SKM-1 (cell line): Measurements from ENCODE around the gene PAX4.

Source experiments
- DNase-seq: peaks from one replicate; lab custom pipeline; 2025; ENCODE audit not compliant: unreplicated experiment; lab: John Stamatoyannopoulos, UW

Gene PAX4, protein sequence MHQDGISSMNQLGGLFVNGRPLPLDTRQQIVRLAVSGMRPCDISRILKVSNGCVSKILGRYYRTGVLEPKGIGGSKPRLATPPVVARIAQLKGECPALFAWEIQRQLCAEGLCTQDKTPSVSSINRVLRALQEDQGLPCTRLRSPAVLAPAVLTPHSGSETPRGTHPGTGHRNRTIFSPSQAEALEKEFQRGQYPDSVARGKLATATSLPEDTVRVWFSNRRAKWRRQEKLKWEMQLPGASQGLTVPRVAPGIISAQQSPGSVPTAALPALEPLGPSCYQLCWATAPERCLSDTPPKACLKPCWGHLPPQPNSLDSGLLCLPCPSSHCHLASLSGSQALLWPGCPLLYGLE

DNA sequence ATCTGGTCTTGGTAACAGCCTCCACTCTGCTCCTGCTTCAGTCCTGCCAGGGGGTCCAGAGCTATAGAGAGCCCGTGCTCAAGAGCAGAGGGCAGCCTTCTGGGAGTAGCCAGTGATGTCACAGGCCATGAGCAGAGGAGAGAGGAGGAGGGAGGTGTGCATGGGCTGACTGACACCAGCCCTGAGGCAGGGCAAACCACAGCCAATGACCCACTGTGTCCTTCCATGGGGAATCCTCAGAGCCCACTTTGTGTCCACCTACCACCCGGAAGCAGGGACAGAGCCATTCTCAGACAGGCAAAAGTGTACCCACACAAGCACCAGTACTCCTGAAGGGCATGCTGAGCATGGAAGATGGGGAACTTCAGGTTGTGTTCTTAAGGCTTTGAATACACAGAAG is at the start of gene PAX4:
TSS of gene PAX4 (minus strand) at position 101 of the 400 bp plus-strand sequence. CDS start 2,214 bp downstream, outside the sequence.
- DNase-seq = no peak

DNA sequence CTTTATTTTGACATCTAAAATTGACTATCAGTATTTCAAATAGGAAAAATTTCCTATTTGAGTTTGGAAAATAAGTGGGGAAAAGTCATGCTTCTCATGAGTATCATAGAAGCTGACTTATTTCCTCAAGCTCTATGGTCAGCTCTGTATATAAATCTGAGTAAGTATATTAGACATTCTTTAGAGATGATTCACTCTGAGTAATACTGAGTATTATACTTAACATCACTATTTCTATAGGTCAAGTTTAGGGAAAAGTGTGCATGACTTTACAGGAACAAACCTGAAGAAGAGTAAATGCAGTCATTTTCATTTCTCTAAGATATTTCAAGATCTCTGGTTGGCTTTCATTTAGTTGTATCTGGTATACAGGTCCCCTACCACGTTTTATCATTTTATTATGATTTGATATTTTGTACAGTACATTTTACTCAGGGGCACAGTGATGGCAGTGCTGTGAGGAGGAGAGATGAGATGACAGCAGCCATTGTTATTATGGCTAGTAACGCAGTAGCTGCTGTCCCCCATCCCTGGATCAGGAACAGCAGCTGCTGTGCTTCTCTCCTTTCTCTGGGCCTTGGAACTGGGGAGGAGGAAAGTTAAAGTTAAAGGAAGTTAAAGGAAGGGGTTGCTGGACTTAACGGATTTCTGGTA is 49.2 kb upstream of the PAX4 start:
- no peak for DNase-seq

DNA sequence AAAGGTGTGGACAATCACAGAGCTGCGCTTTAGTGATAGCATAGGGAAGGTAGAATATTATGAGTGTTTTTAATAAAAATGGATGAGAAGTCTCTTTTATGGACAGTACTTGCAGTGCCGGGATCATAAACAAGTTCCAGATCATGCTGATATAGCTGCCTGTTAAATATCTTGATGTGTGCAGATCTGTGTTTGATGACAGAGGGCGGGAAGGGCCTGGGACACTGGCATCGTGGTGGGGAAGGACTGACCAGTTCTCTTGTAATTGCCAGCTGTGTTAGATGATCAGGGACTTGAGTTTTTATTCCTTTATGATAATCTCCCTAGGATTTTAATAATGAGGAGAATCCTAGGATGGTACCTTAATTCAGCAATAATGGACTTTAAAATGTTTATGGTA is 48.7 kb upstream of the PAX4 start:
- no peak for DNase-seq

DNA sequence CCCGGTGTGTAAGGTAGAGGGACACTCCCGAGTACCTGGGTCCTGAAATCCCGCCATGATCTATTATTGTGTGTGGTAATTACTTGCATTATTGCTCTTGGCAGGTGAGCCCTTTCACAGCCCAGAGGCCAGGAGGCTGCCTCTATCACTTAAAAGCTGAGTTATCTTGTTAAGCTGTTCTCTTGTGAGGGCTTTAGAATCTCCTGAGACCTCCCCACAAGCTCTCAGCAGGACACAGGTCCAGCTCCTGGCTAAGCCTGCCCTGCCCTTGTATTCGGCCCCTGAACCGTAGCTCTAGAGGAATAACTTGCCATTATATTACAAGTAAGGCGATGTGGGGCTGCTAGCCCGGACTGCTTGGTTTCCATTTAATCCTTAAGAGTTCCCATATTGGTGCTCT is 48.0 kb upstream of the PAX4 start:
- no peak for DNase-seq

DNA sequence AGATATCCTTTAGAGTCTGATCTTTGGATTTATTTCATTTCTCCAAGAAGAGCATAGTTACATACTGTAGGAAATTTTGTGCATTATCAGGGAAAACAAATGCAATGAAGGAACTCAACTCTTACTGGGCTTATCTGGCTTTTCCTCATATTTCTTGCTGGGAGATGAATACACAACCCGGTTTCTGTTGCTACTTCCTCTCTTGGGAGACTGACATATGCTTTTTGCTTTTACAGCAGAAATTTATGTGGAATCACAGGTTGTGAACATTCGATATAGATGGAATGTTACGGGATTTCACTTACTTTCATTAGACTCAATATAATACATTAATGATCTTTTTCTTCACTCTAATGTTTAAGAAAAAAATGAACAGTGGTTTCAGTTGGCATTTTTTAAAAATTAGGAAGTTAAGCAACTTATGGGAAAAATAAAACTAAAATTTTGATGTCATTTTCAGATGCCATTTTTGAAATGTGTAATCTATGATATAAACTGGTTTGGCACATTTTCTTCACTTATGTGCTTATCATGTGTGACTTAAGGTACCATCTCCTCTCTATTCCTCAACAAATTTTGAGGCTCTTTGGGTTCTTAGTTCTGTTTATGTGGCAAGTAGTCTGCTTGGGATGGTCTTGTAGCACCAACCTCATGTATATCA is 41.2 kb upstream of the PAX4 start:
- DNase-seq = no peak

DNA sequence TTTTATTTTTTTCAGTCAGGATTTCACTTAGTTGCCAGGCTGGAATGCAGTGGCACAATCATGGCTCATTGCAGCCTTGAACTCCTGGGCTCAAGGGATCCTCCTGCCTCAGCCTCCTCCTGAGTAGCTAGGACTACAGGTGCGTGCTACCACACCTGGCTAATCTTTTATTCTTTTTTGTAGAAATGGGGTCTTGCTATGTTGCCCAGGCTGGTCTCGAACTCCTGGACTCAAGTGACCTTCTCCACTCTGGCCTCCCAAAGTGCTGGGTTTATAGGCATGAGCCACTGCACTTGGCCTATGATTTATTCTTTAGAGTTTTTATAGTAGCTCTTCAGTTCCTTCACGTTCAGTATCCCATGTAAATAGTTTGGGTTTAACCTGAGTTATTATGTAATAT is 39.6 kb upstream of the PAX4 start:
- DNase-seq = no peak

DNA sequence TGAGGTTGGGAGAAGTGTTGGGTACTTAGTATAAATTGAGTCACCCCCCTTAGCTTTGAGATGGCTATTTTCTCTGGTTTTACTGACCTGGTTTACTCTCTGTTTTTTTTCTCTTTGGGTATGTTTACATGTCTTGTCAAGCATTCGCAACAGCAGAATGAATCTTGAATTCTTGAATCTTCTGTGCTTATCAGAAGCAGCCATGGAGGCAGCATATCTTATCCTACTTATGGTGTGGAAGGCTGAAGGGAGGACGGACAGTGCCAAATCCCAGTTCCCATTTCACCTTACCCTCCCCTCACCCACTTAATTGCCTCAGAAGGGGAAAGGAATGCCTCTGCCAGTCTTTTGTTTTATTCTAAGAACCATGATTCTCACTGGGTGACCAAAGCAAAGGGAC is 37.8 kb upstream of the PAX4 start:
- no peak for DNase-seq

DNA sequence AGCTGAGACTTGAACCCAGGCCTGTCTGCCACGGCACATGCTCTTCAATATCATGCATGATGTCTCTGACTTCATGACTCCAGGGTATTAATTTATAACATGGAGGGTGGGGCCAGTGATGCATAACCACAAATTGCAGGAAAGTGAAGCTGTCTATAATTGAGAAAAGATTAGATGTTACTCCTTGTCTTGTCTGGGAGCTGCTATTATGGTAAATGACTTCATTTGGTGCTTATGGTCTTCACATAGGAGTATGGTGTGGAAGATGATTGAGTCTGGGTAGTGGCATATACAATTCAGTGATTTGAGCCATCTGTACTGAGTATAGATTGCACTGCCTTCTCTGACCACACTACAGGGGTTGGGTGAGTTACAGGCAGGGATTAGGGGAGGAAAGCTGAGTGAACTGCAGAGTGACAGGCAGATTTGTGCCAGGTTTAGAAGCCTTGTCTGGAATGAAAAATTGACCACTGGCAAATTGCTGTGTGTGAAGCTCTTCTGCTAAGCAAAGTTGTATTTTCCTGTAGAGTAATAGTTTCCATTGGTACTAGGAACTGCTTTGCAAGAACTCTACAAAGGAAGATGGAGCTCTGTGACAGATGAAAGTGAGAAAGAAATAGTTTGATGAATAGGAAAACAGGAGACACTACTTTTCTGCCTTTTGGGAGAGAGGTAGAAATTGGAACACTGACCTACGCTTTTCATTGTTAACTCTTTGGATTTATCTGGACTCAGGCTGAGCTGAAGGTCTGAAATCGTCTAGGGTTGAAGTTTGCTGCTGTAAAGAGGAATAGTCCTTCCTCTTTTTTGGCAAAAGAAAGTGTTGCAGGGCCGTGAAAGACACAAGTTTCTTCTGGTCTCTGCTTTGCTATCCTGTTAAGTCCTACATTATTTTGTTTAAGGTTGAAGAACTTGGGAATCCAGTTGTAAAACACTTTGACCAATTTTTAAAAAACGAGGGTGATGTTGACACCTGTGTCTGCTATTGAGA is 36.8 kb upstream of the PAX4 start:
- DNase-seq = no peak

DNA sequence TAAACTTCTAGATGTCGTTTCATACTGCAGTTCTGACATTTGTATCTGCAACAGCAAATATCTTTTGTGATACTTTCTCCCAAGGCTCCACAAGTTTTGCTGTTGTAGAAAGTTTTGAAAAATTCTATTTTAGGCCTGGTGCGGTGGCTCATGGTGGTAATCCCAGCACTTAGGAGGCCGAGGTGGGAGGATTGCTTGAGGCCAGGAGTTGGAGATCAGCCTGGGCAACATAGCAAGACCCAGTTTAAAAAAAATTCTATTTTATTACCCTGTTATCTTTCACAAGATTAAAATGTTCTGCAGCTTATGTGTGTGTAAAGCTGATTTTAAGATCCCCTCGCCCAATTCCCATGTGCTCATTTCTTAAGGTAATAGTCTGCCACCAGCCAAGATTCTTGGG is 35.5 kb upstream of the PAX4 start:
- no peak for DNase-seq

DNA sequence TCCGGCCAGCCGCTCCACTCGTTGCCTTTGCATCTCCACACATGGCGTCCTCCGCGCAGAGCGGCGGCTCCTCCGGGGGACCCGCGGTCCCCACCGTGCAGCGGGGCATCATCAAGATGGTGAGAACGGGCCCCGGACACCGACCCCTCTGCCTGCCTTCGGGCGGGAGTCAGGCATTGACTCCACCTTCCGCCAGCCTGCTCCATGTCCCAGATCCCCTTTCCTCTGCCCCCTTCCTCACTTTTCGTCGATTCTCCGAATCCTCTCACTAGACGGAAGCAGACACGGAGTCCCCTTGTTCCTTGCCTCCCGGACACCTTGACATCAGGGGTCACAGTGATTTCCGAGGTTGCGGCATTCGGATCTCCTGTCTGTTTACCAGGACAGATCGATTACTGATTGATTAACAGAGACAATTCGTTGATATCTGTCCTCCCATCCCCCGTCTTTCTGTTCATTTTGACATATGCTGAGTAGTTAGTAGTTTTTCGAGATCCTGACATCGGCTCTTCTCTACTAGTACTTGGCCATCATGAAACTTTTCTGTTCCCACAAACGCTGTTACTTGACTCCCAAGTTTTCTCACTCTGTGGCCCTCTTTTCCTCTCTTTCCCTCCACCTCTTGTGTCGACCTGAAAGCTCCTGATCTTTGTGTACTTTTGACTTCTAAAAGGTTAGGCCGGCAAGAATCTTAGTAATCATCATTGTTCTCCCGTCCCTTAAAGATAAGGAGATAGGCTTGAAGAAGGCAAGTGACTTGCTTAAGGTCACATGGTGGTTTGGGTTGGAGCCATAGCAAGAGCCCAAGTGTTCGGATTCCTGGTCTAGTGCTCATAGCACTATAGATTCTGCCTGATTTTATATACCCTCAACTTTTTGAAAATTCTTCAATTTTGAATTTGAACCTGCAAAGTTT is 34.6 kb upstream of the PAX4 start:
- no peak for DNase-seq

DNA sequence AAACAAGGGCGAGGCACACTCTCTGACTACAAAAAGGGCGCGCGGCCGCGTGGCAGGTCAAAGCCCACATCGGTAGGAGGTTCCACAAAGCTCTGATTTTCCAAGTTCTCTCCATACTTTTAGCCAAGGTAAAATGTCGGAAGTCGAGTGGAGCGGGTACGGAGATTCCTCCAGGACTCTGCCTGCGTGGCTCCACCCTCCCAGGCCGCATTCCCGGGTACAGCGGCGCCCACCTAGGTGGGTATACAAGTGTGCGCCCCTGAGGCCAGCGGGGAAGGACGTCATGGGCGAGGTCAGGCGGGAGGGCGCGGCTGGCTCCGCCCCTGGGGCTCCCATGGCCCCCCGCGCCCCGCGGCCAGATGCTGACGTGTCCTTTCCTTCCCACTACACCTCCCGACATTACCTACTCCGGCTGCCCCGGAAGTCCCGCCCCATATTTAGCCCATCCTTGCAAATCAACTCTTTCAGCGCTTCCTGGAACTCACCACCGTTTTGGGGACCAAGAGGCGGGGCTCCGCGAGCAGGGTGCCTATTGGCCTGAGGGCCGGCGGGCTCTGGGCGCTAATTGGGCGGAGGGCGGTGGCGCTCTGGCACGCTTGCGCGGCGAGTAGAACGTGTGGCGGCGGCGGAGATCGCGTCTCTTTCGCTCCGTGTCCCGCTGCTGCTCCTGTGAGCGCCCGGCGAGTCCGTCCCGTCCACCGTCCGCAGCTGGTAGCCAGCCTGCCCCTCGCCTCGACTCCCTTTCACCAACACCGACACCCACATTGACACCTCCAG is 33.8 kb upstream of the PAX4 start, which contains the start of gene SND1:
TSS of gene SND1 (plus strand) at position 639 of the 777 bp plus-strand sequence. CDS start 180 bp downstream, outside the sequence.
- peak; percentile 98 for DNase-seq

DNA sequence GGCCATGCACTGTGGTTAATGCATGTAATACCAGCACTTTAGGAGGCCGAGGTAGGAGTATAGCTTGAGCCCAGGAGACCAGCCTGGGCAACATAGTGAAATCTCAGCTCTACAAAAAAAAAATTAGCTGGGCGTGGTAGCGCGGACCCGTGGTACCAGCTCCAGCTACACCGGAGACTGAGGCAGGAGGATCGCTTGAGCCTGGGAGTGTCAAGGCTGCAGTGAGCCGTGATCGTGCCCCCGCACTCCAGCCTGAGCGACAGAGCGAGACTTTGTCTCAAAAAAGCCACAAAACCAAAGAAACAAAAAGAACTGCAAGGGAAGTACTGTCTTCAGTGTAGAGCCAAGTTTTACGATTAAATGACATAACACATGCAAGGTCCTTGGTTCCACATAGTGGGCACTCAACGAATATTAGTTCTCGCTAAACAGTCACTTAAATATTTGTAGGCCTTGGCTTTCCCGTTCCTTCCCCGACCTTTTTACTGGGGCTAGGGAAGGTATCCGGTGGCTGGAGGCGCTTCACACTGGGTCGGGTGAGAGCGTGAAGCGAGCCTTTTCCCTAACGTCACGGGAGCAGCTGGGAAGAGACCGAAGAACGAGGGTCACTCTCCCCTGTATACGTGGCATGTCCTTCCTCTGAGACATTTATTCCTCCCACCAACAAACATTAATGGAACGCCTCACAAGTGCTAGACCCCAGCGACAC is 33.1 kb upstream of the PAX4 start:
- DNase-seq = no peak

DNA sequence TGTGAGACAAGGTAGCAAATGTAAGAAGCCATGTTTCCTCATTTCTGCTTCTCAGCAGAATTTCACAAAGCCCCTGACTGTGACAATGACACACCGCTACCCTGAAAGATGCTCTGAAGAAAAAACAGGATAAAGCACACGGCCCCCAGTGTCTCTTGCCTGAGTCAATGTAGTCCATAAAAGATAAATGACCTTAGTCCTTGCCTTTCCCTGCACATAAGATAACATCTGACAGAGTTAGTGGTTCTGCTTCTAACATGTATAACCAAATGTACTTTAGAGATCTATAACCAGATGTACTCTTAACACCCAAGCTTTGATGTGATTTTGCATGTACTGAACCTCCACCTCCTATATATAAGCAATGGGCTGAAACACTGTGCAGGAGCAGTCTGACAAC is 31.0 kb upstream of the PAX4 start:
- no peak for DNase-seq

DNA sequence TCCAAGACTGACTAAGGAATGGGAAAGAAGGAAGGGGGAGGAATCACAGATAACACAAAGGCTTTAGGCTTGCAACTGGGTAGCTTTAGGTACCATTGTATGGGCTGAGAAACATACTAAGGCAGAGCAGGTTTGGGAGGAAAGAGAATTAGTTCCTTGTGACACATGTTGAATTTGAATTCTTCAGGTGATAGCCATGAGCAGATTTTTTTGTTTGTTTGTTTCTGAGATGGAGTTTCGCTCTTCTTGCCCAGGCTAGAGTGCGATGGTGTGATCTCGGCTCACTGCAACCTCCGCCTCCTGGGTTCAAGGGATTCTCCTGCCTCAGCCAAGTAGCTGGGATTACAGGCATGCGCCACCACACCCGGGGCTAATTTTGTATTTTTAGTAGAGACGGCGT is 29.7 kb upstream of the PAX4 start:
- DNase-seq = no peak

DNA sequence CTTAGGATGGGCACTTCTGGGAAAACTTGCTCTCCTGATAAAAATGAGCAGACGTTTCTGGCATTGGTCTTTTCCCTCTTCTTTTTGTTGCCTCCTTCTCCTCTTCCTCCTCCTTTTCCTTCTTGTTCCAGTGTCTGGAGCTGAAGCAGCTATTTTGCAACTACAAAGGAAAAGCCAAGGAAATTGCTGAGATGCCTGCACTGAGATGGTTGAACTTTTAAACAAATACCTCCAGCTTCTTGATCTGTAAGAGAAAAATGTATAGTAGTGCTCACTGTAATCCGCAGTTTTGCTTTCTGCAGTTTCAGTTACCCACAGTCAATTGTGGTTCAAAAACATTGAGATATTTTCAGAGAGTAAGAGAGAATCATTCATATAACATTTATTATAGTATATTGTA is 26.5 kb upstream of the PAX4 start:
- no peak for DNase-seq

DNA sequence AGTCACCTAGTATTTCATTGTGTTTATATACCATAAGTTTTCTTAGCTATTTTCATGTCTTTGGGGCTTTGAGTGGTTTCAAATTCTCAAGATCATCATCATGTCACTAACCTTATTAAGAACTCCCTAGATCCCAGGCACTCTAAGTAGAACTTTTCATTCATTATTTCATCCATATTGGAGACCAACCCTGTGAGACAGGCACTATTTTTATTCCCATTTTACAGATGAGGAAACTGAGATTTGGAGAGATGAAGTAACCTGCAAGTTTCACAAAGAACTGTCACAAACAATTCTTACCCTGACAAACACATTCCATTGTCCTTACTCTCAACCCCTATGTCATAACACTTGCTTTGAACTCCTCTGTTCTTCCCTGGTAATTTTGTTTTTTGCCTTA is 20.3 kb upstream of the PAX4 start:
- DNase-seq = no peak

DNA sequence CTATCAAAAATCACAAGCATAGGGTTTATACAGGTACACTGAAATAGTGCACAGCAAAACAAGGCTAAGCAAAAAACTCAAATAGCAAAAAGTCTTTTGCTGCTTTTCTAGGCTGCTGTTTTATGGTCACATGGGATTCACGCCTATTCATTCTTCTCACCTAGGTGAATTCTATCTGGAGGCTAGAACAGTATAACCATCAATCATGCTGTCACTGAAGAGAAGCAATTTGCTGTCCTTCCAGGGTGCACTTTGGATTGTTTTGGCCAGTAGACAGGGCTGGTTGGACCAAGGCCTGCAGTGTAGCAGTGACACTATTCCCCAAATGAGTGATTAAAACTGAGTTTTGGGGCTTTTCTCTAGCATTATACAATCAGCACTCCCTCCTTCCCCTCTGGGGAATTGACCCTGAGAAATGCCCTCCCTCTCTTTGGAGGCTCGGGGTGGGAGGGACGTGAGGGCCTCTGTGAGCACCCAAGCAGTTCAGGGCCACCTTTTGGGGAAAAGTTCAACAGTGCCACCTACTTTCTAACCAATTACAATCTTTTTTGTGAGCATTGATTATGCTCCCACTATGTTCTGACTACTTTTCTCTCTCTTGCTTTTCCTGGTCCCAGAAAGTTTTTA is 17.8 kb upstream of the PAX4 start:
- no peak for DNase-seq

DNA sequence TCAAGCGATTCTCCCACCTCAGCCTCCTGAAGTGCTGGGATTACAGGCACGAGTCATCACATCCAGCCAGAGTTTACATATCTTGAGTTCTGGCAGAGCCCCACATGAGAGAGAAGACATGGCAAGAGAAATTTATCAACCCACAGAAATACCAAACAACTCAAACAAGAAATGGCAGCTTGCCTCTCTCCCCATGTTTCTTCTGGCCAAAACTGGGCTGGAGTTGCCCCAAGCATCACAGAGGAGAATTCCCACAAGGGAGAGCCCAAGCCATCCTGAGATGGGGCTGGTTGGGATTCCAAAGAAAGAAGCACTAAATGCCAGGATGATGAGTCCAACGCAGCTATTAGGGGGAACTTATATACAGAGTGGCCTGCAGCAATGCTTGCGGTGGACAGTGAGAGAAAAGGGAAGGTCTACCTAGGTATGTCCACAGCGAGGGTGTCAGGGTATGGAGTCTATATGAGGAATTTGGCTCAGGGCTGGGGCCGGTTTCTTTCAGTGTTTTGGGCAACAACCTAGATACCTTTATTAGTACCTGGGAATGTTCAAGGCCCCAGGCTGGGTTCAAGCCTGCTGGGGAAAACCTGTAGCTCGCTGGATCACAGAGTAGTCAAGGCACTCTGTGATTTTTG is 14.5 kb upstream of the PAX4 start:
- DNase-seq = no peak
